ENCODE data around the gene EXOC6B.
A peak's percentile ranks its signal among the peaks of the same experiment; 100 is the strongest.

Gene EXOC6B

GRCh38 chr2:72155151-72155550 is 670.7 kb downstream of the EXOC6B start:
- DNase-seq, result no peak

- peak in 1 of 2 experiments; percentile 0 for DNase-seq
These were observed 671.4 kb downstream of the EXOC6B start for GRCh38 chr2:72154386-72154975.

DNA sequence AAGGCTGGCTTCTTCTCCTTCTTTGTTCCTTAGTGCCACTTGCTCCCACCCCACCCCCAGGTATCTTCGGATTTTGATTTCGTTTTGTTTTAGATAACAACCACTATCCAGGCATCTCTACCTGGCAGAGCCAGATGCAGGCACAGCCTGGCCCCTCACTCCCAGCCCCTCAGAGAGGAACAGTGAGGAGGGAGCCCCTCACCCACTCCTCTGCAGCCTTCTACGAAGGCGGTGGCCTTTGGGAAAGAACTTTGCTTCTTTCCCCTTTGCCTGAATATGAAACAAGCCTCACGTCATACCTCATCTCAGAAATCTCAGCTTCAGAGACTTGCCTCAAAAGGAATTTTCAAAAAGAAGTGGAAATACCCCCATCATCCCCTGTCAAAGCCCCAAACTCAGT is 671.9 kb downstream of the EXOC6B start:
- DNase-seq, result peak in 1 of 2 experiments; percentile 3

- peak in 1 of 2 experiments; percentile 5 for DNase-seq
These were observed 672.6 kb downstream of the EXOC6B start for GRCh38 chr2:72153026-72153791.

GRCh38 chr2:72150861-72151356 is 674.9 kb downstream of the EXOC6B start:
- peak in 1 of 2 experiments; percentile 11 for DNase-seq

DNA sequence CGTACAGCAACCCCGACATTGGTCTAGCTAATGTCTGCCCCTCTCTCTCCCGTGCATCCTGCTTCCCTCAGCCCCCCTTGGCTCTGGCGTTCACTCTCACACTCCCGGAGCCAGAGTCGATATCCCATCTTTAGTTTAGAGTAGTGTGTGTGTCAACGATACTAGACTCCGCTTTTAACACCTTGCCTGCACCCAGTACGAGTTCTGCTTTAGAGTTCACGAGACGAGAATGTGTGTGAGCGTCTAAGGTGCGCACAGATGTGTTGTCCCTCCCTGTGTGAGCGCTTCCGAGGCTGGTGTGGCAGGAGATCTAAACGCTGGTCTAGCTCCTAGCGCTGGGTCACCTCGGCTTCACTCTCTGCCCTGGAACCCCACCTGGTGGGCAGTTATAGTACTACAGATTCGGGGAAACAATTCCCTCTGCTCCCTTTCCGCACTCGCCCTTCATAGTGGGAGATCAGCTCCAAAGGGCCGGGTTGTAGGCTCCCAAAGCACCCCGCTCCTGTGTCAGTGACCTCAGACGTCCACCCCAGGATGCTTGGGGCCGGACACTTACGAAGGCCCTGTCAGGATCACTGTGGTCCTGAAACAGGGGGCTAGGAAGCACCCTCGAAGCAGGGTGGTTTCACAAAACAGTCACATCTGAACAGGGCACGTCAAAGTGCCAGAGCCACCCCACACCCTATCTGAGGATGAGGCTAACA is 675.5 kb downstream of the EXOC6B start:
- DNase-seq, result peak; percentile 81 to 82

DNA sequence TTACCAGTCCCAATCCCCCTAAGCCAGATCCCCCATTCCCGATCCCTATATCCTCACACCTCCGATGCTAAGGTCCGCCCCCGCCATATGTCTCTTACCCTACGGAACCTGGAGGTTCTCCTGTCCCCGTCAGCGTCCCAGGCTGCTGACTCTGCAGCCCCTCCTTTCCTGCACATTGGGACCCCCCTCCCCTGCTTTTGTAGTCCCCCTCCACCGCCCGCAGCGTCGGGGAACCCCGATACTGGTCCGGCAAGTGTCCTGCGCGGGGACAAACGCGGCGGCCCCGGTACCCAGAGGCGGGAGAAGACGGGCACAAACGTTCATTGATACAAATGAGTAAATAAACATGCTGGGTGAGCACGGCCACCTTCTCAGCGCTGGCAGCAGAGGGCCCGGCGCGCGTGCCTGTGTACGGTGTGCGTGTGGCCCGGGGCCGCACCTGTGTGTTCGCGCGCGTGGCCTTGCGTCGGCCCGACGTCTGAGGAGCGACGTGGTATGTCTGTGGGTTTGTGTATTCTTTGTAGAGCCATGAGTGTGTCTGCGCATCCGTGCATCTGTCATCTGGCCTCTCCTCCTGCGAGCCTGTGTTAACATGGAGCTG is 676.2 kb downstream of the EXOC6B start:
- peak; percentile 43 to 46 for DNase-seq

DNA sequence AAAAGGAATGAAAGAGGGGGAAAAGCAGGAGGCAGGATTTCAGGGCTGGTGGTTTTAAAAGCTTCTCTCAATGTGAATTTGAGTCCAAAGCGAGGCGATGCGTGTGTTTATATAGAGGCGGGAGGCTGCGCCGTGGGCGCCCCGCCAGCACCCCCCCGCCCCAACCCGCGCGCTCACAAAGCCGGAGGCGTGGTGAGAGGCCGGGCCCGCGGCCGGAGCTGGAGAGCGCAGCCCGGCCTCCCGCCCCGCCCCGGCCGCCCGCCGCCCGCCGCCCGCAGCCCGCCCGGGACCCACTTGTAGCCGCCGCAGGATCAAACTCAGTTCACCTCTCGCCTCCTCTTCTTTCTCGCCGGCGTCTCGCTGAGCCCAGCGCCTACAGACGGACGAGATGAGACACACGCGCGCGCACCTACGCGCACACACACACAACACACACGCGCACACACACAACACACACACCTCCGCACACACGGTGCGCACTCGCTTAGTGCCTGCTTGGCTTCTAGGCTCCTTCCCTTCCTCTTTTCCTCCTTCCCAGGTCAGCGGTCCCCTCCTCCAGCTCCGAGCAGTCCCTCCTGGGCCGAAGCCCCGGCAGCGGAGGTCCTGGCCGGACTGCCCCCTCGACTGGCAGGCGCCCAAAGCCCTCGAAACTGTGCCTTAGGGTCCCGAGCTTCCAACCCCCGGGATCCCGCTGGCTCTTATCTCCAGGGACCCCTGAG is 676.8 kb downstream of the EXOC6B start:
- peak; percentile 50 to 54 for DNase-seq

DNA sequence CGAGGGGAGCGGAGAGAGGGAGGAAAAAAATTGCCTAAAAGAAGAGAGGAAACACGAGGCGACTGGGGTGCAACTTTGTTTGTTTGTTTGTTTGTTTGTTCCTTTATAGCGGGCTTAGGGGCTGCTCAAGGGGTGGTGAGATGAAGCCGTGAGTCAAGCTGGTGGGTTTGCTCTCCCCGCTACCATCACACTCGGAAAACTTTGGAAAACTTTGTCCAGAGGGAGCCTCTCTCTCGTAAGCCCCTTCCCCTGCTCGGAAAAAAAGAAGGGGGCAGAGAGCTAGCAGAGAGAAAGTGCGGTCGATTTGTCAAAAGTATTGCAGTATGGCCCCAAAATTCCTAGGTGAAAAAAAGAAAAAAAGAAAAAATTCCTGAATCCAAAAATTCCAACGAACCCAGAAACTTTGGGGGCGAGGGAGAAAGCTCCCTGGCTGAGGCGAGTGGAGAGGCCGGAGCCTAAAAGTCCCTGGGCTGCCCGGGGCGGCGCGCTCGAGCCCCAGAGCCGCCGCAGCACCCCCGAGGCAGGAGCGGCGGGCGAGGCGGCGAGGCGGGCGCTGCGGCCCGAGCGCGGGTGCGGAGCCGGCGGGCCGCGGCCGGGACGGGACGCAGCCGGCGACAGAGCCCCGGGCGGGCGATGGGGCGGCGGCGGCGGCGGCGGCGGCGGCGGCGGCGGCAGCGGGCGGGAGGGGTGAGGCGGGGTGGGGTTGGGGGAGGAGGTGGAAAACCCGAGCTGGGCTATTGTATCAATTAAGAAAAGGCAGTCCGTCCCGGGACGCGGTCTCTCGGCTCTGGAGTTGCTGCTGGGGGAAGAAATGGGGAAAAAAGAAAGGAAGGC is 677.6 kb downstream of the EXOC6B start:
- peak in 1 of 2 experiments; percentile 26 for DNase-seq

DNA sequence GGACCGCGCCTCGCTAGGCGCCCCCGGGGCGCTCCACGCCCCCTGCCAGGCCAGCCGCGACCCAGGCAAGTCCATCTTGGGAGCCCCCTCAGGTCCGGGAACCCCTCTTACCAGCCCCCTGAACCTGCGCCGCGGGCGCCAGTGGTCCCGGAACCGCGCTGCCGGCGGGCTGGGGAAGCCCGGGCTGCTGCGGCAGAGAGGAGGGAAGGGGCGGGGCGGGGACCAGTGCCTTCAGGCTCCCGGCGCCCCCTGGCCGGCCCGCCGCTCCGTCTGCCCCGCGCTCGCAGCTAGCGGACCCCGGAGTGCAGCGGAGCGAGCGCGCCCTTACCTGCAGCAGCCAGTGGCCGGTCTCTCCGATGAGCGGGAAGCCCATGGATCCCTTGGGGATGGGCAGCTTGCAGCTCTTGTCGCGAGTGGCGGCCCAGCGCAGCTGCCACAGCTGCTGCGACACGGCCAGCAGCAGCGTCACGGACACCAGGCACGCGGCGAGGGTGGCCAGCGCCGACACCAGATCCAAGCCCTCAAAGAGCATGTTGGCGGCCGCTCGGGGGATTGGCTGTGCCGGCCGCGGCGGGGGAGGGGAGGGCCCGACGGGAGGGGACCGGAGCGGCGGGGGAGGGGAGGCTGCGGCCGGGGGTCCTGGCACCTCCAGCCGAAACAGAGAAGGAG is 678.4 kb downstream of the EXOC6B start, which contains the start of gene CYP26B1:
CYP26B1 (minus strand) TSS at position 560 of the 669 bp plus-strand sequence; CDS start at position 532, 28 bp downstream.
- DNase-seq, result peak; percentile 21 to 34

DNA sequence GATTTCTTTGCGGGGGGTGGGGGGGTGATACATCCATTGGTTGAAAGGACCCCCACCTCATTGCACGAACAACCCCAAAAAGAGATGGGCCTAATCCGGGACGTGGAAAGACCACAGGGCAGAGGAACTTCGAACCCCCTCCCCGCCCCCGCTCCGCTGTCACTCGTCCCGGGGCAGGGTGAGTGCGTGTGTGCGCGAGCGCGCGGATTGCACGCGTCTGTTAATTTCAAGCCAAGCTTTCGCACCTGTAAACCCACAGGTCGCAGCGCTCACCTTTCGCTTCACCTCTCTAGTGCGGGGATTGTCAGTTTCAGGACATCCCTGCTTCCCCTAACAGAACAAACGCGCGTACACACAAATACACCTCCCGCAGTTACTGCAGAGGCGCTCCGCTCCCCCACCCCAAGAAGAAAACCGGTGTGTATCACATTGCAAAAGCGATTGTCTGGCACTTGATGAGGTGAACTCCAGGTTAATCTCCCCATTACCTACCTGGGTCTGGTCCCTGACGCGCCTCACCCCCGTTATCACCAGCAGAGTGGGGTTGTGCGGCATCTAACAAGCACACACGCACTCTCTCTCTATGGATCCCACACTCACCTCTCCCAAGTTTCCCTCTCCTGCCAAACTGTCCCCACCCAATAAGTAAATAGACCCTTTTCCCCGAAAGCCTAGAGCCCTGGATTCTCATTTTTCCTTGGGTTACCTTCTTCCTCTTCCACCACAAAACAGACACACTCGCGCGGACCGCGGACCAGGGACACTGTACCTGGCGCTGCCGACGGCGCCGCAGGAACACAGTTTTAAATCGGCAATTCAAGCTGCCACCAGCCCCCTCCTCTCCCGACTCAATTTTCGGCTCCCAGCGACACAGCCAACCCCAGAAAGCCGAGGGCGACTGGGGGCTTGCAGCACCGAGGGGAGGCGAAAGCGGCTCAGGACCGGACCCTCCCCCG is 679.2 kb downstream of the EXOC6B start:
- DNase-seq, result peak; percentile 28 to 29

DNA sequence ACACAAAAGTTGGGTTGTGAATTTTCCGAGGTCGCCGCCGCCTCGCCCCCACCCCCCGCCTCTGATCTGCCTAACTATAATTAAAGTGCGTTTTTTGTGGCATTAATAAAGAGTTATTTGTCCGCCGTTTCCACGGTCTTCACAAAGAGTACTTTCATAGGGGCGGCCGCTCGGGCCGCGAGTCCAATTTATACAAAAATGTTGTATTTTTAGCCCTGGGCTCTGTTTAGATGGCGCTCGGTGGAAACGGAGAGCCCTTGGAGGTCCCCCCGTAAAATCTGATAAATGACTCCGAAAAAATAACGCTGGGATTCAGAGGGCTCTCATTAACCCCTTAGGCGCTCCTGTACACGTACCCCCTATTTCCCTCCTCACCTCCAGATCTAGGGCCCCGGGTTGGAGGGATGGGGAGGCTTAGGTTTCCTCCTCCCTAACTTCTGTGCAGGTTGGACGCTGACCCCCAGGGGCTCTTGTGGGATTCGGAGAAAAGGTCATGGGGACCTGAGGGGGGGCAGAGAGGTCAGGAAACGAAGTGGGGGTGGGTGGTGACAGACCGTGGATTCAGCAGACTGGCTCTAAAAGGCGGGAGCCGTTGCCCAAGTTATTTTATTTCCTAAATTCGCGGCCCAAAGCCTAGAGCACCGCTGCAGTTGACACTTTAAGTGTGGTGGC is 680.0 kb downstream of the EXOC6B start:
- DNase-seq, result peak in 1 of 2 experiments; percentile 23

DNA sequence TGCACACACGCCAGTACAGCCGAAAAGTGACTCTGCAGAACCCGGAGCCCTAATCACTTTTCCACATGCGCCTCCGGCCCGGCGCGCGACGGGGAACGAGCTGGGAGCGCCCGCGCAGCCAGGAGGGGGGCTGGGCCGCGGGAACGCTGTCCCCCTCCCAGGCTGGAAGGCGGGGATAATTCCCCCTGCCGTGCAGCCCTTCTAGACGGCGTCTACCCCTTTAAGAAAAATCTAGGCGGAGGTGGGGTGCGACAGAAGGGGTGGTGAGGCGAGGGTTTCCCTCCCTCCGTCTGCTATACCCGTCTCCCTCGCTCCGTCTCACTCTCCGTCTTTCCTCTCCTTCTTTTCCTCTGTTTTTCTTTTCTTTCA is 680.6 kb downstream of the EXOC6B start:
- DNase-seq, result peak in 1 of 2 experiments; percentile 32

- peak; percentile 24 to 32 for DNase-seq
These were observed 681.1 kb downstream of the EXOC6B start for GRCh38 chr2:72144632-72145288.

DNA sequence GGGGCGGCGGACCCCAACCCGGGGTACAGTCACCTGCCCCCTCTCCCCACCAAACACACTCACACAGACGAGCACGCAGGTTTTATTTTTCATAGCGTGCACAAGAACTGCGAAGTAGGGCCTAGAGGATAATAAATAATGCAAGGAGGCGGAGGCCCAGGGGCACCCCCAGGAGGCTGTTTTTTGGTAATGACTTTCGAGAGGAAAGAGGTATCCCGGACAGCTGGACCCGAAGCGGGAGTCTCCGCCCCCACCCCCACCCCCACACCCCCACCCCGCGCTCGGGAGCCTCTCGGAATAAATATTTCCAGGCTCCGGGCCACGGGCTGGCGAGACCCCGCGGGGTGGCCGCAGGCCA is 681.6 kb downstream of the EXOC6B start:
- no peak for DNase-seq

- peak; percentile 30 to 39 for DNase-seq
These were observed 682.2 kb downstream of the EXOC6B start for GRCh38 chr2:72143441-72144273.
